GM12874 (cell line): Measurements from ENCODE around the gene RPS19BP1.

Source experiments
- CTCF ChIP-seq: IDR thresholded peaks from 2 replicates; pipeline ENCODE4 v1.5.1; 2011; ENCODE audit warnings: low read depth, mild to moderate bottlenecking, control low read depth, low read length, moderate library complexity; ENCODE audit not compliant: insufficient read depth

Gene RPS19BP1

GRCh38 chr22:39575552-39575825, 42.9 kb upstream of the RPS19BP1 start:
- TF ChIP-seq CTCF, result no peak

- TF ChIP-seq CTCF, result no peak
Observed at GRCh38 chr22:39574779-39575551, 42.4 kb upstream of the RPS19BP1 start.

GRCh38 chr22:39571538-39571937, 39.0 kb upstream of the RPS19BP1 start:
- no peak for TF ChIP-seq CTCF

- no peak for TF ChIP-seq CTCF
Observed at GRCh38 chr22:39570665-39571064, 38.1 kb upstream of the RPS19BP1 start, which contains the start of gene CACNA1I. Gene CACNA1I (plus strand): TSS chr22:39570753. CDS start chr22:39570753, 0 bp downstream.

- TF ChIP-seq CTCF, result no peak
Observed at GRCh38 chr22:39570226-39570625, 37.7 kb upstream of the RPS19BP1 start.

- TF ChIP-seq CTCF, result no peak
Observed at GRCh38 chr22:39569066-39569465, 36.5 kb upstream of the RPS19BP1 start.

- TF ChIP-seq CTCF, result no peak
Observed at GRCh38 chr22:39568278-39568981, 35.9 kb upstream of the RPS19BP1 start.
